Mesothelial cell of epicardium (in vitro differentiated cells): ENCODE data around the gene BRWD1. TPM values are rescaled to one million over a fixed set of nuclear protein-coding genes. Genes with fewer than 3 reads are reported as not detected.
A peak's percentile ranks its signal among the peaks of the same experiment; 100 is the strongest.

Source experiments
- DNase-seq, 2 experiments: peaks; one replicate each; pipeline ENCODE4 v3.0.0; 2021; ENCODE audit warnings: low spot score in 2 of 2; ENCODE audit not compliant: unreplicated experiment in 2 of 2
- H3K27ac Mint-ChIP-seq: 2 replicates; pipeline ENCODE4 v1.8.0; 2021; ENCODE audit warnings: mixed read lengths
- H3K27me3 Mint-ChIP-seq: 2 replicates; pipeline ENCODE4 v1.8.0; 2021; ENCODE audit warnings: low read depth, mixed read lengths
- H3K36me3 Mint-ChIP-seq: 2 replicates; pipeline ENCODE4 v1.8.0; 2021; ENCODE audit warnings: mixed read lengths
- H3K4me1 Mint-ChIP-seq: 2 replicates; pipeline ENCODE4 v1.8.0; 2021; ENCODE audit warnings: mixed read lengths
- H3K4me3 Mint-ChIP-seq: 2 replicates; pipeline ENCODE4 v1.8.0; 2021; ENCODE audit warnings: mild to moderate bottlenecking, moderate library complexity, mixed read lengths
- H3K9me3 Mint-ChIP-seq: 2 replicates; pipeline ENCODE4 v1.8.0; 2021; ENCODE audit warnings: mixed read lengths
- total RNA-seq: library from RNA; stranded (reverse); gene quantifications from 3 replicates; pipeline ENCODE4 v1.2.1, GENCODE V29; 2021
- TF ChIP-seq, protein P1 (sequence below): fragments of 200-600 bp; sonication (generic); IDR thresholded peaks from one replicate; pipeline ENCODE4 v1.5.0; 2021; ENCODE audit warnings: antibody characterized with exemption; ENCODE audit not compliant: unreplicated experiment

The BRWD1 gene
- total RNA-seq, 1 donor from 2014 or later = 65.9 TPM

DNA sequence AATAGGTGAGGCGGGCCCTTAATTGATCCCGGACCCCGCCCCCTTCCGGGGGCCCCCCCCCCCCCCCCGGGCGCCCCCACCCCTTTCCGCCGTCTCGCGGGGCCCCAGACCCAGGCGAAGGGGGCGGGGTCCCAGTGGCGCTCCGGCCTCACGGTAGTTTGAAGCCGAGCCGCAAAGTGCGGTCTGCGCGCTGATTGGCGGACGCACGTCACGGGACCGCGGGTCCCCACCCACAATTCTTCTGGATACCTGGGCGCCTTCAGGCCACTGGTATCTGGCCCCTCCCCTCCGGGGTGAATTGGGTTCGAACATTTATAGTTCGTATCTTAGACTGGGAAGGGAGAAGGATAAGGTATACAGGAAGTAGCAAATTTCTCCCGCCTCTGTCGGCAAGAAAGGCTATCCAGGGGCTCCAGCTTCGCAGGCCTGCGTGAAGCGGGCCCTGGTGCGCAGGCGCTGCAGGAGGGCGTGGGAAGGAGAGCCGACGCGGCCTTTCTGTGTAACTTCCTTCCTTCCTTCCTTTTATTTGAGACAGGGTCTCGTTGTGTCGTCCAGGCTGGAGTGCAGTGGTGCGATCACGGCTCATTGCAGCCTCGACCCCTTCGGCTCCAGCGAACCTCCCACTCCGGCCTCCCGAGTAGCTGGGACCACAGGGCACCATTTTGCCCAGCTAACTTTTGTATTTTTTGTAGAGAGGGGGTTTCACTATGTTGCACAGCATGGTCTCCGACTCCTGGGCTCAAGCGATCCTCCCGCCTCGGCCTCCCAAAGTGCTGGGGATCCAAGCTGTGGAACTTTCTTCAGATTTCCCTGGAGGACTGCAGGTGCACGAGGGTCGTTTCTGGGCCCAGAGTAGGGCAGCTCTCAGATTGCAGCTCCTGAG, 36.0 kb upstream of the BRWD1 start:
- H3K27me3 Mint-ChIP-seq = no peaks in the 10 kb centered on the region

DNA sequence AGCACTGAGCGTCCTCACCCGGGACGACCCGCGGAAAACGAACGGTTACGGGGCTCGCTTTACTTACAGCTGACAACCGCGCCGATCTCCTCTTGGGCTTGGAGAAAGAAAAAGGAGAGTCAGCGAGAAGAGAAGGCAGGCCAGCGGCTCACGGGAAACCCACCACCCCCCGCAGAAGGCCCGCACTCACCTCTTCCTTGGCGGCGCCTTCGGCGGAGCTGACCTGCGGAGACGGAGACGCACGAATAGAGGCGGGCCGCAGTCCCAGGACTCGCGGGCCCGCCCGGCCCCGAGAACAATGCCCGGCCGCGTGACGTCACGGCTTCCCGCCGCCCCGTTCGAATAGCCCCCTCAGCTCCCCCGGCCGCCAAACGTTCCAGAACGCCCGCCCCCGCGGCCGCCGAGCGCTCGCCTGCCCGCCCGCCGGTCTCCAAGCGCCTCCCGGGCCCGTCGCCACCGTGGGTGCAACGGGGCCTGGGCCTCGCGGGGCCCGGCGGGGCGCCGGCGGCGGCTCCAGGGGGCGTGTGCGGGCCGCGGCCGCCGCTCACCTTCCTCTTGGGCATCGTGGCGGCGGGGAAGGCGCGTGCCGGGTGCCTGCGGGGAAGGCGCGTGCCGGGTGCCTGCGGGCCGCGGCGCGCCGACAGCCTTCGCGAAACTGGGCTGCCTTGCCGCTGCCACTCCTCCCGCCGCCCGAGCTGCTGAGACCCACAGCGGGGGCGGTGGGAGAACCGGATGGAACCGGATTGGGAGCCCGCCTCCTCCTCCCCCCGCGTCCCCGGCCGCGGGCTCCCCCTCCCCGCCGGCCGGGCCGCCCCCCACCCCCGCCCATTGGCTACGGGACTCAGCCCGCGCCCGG, 35.2 kb upstream of the BRWD1 start, which contains the start of gene HMGN1:
HMGN1 (minus strand) TSS at position 734 of the 856 bp plus-strand sequence; CDS start at position 563, 171 bp downstream.
- Mint-ChIP-seq H3K4me3 (peak within 1 kb of the TSS; percentile 94), H3K9me3 (no peaks in the 10 kb centered on the region), H3K27ac (peak within 1 kb of the TSS; percentile 100), H3K27me3 (no peaks in the 10 kb centered on the region), H3K36me3 (peaks cover 27% of the 10 kb centered on the region), H3K4me1 (peaks cover 43% of the 10 kb centered on the region)
- TF ChIP-seq, protein P1, sequence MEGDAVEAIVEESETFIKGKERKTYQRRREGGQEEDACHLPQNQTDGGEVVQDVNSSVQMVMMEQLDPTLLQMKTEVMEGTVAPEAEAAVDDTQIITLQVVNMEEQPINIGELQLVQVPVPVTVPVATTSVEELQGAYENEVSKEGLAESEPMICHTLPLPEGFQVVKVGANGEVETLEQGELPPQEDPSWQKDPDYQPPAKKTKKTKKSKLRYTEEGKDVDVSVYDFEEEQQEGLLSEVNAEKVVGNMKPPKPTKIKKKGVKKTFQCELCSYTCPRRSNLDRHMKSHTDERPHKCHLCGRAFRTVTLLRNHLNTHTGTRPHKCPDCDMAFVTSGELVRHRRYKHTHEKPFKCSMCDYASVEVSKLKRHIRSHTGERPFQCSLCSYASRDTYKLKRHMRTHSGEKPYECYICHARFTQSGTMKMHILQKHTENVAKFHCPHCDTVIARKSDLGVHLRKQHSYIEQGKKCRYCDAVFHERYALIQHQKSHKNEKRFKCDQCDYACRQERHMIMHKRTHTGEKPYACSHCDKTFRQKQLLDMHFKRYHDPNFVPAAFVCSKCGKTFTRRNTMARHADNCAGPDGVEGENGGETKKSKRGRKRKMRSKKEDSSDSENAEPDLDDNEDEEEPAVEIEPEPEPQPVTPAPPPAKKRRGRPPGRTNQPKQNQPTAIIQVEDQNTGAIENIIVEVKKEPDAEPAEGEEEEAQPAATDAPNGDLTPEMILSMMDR = no peak
- DNase-seq = peak; percentile 90 to 91

More for the DNA sequence above, 36.0 kb upstream of the BRWD1 start:
- DNase-seq = peak; percentile 98
- TF ChIP-seq, protein P1 = no peak
- Mint-ChIP-seq H3K27ac (peak overlapping the region; percentile 100), H3K4me1 (peaks cover 42% of the 10 kb centered on the region), H3K36me3 (peaks cover 25% of the 10 kb centered on the region), H3K4me3 (peak overlapping the region; percentile 94), H3K9me3 (no peaks in the 10 kb centered on the region)

- Mint-ChIP-seq H3K27me3 (no peaks in the 10 kb centered on the region), H3K27ac (peak overlapping the region; percentile 96), H3K36me3 (peaks cover 33% of the 10 kb centered on the region), H3K4me1 (peaks cover 43% of the 10 kb centered on the region), H3K9me3 (no peaks in the 10 kb centered on the region), H3K4me3 (peak overlapping the region; percentile 88)
- TF ChIP-seq, protein P1 = no peak
- no peak for DNase-seq
Measured at GRCh38 chr21:39348040-39348354, 34.6 kb upstream of the BRWD1 start.

- peak overlapping the region; percentile 88 for H3K4me3 Mint-ChIP-seq
- no peaks in the 10 kb centered on the region for H3K9me3 Mint-ChIP-seq
- DNase-seq = no peak
- H3K36me3 Mint-ChIP-seq = peaks cover 33% of the 10 kb centered on the region
- no peaks in the 10 kb centered on the region for H3K27me3 Mint-ChIP-seq
- H3K4me1 Mint-ChIP-seq = peaks cover 43% of the 10 kb centered on the region
- TF ChIP-seq, protein P1 = no peak
- peak overlapping the region; percentile 96 for H3K27ac Mint-ChIP-seq
Measured at GRCh38 chr21:39347537-39347936, 34.1 kb upstream of the BRWD1 start.

GRCh38 chr21:39346671-39347331, 33.4 kb upstream of the BRWD1 start:
- H3K27ac Mint-ChIP-seq = peak overlapping the region; percentile 87
- peak overlapping the region; percentile 88 for H3K4me3 Mint-ChIP-seq
- no peaks in the 10 kb centered on the region for H3K9me3 Mint-ChIP-seq
- peaks cover 43% of the 10 kb centered on the region for H3K4me1 Mint-ChIP-seq
- no peak for DNase-seq
- no peaks in the 10 kb centered on the region for H3K27me3 Mint-ChIP-seq
- TF ChIP-seq, protein P1 = no peak
- peaks cover 37% of the 10 kb centered on the region for H3K36me3 Mint-ChIP-seq
